Measurements from ENCODE around the gene CIAO1. TPM values are rescaled to one million over a fixed set of nuclear protein-coding genes. Genes with fewer than 3 reads are reported as not detected.

The CIAO1 gene
- total RNA-seq, 2 experiments from 2014 or later: 55.4 to 55.6 TPM

- peak overlapping the region; percentile 30 for H3K4me3 Mint-ChIP-seq
- peaks cover 78% of the 10 kb centered on the region for H3K4me1 ChIP-seq (ENCODE audit: insufficient read depth, low read length)
- H3K36me3 Mint-ChIP-seq (ENCODE audit: low read depth): peaks cover 80% of the 10 kb centered on the region
- no peaks in the 10 kb centered on the region for H3K27me3 Mint-ChIP-seq
- H3K27ac ChIP-seq (ENCODE audit: low read depth in 1 of 2, low read length in 2 of 2): peak overlapping the region in 1 of 2 donors; percentile 19
- no peak overlapping the region for H3K4me3 ChIP-seq (ENCODE audit: low read length)
- intact Hi-C loops (cut with DNase I, micrococcal nuclease): loop anchor here in 1 of 2 experiments (10.0 kb wide), 1 partner anchor 267 kb away; the partner anchor contains the start of gene ANKRD36C
- H3K4me1 Mint-ChIP-seq (ENCODE audit: low read depth): peaks cover 74% of the 10 kb centered on the region
- DNase-seq: no peak
- H3K36me3 ChIP-seq (ENCODE audit: insufficient read depth, low read length): peaks cover 44% of the 10 kb centered on the region
- peak overlapping the region; percentile 71 for H3K27ac Mint-ChIP-seq
- TF ChIP-seq CTCF (IDR thresholded peaks at IDR 0.05): no peak
- H3K9me3 ChIP-seq (ENCODE audit: control insufficient read depth in 1 of 2, insufficient read depth in 1 of 2, low read length in 2 of 2): no peaks in the 10 kb centered on the region
- H3K27me3 ChIP-seq (ENCODE audit: control insufficient read depth in 1 of 2, insufficient read depth in 2 of 2, low read length in 2 of 2): no peaks in the 10 kb centered on the region
- H3K9me3 Mint-ChIP-seq: no peaks in the 10 kb centered on the region
- POLR2A ChIA-PET: interaction anchor here (1.2 kb wide), 1 partner anchor 97 kb away, joined by 3 read pairs; no protein-coding TSS in a partner anchor
- CTCF ChIA-PET: interaction anchor here (0.6 kb wide), 1 partner anchor 456 kb away, joined by 3 read pairs; no protein-coding TSS in a partner anchor
- ATAC-seq (ENCODE audit: poor library complexity): no peak
These were observed 4.6 kb upstream of the CIAO1 start for GRCh38 chr2:96261328-96262003.

GRCh38 chr2:96262306-96262705, 3.7 kb upstream of the CIAO1 start:
- DNase-seq (no peak), ATAC-seq (ENCODE audit: poor library complexity) (no peak)
- no peaks in the 10 kb centered on the region for H3K27me3 Mint-ChIP-seq
- TF ChIP-seq CTCF (IDR thresholded peaks at IDR 0.05): no peak
- Histone ChIP-seq H3K9me3 (ENCODE audit: control insufficient read depth in 1 of 2, insufficient read depth in 1 of 2, low read length in 2 of 2) (no peaks in the 10 kb centered on the region), H3K4me3 (ENCODE audit: low read length) (no peak overlapping the region), H3K4me1 (ENCODE audit: insufficient read depth, low read length) (peaks cover 79% of the 10 kb centered on the region), H3K36me3 (ENCODE audit: insufficient read depth, low read length) (peaks cover 44% of the 10 kb centered on the region), H3K27ac (ENCODE audit: low read depth in 1 of 2, low read length in 2 of 2) (no peak overlapping the region), H3K27me3 (ENCODE audit: control insufficient read depth in 1 of 2, insufficient read depth in 2 of 2, low read length in 2 of 2) (no peaks in the 10 kb centered on the region)
- peaks cover 74% of the 10 kb centered on the region for H3K4me1 Mint-ChIP-seq (ENCODE audit: low read depth)
- H3K36me3 Mint-ChIP-seq (ENCODE audit: low read depth): peaks cover 81% of the 10 kb centered on the region
- H3K27ac Mint-ChIP-seq: peak overlapping the region; percentile 51
- intact Hi-C loops (cut with DNase I, micrococcal nuclease): loop anchor here in 1 of 2 experiments (10.0 kb wide), 1 partner anchor 268 kb away; the partner anchor contains the start of gene ANKRD36C
- H3K4me3 Mint-ChIP-seq: peak overlapping the region; percentile 39
- no peaks in the 10 kb centered on the region for H3K9me3 Mint-ChIP-seq
- CTCF ChIA-PET: no interaction called here
- POLR2A ChIA-PET: no interaction called here

- Histone ChIP-seq H3K27ac (ENCODE audit: low read depth in 1 of 2, low read length in 2 of 2) (no peak overlapping the region), H3K36me3 (ENCODE audit: insufficient read depth, low read length) (peaks cover 54% of the 10 kb centered on the region), H3K9me3 (ENCODE audit: control insufficient read depth in 1 of 2, insufficient read depth in 1 of 2, low read length in 2 of 2) (no peaks in the 10 kb centered on the region), H3K4me3 (ENCODE audit: low read length) (peak overlapping the region; percentile 86), H3K27me3 (ENCODE audit: control insufficient read depth in 1 of 2, insufficient read depth in 2 of 2, low read length in 2 of 2) (no peaks in the 10 kb centered on the region), H3K4me1 (ENCODE audit: insufficient read depth, low read length) (peaks cover 70% of the 10 kb centered on the region)
- ATAC-seq (ENCODE audit: poor library complexity) (no peak), DNase-seq (no peak)
- ChIA-PET POLR2A (interaction anchor here (0.8 to 1.5 kb wide), 3 partner anchors 8 to 271 kb away, joined by 3 to 9 read pairs (median 5); partner anchors contain the start of gene STARD7), CTCF (interaction anchor here (0.8 to 1.1 kb wide), 2 partner anchors 56 to 89 kb away, joined by 4 to 5 read pairs; partner anchors contain the start of gene STARD7)
- H3K27ac Mint-ChIP-seq: peak overlapping the region; percentile 82
- H3K27me3 Mint-ChIP-seq: no peaks in the 10 kb centered on the region
- peak overlapping the region; percentile 85 for H3K4me3 Mint-ChIP-seq
- intact Hi-C loops (cut with DNase I, micrococcal nuclease): loop anchor here in 1 of 2 experiments (2.0 to 10.0 kb wide), 2 partner anchors 119 to 269 kb away; partner anchors contain the start of genes ANKRD36C and DUSP2
- H3K36me3 Mint-ChIP-seq (ENCODE audit: low read depth): peaks cover 82% of the 10 kb centered on the region
- no peaks in the 10 kb centered on the region for H3K9me3 Mint-ChIP-seq
- no peak for TF ChIP-seq CTCF (IDR thresholded peaks at IDR 0.05)
- peaks cover 59% of the 10 kb centered on the region for H3K4me1 Mint-ChIP-seq (ENCODE audit: low read depth)
These were observed 1.9 kb upstream of the CIAO1 start for GRCh38 chr2:96264086-96264485.
